Tibial nerve (tissue), 4 donors: ENCODE results near the gene NDUFB7.

Experiments
- EP300 ChIP-seq, 2 donors: sonication (generic); formaldehyde crosslinking; IDR thresholded peaks; one replicate each; pipeline ENCODE4 v1.6.1; 2017; ENCODE audit warnings: antibody characterized with exemption in 2 of 2, mild to moderate bottlenecking in 1 of 2
- POLR2A ChIP-seq, 2 donors: fragments of 450-650 bp; IDR thresholded peaks; one replicate each; pipeline ENCODE4 v1.6.1; 2017; ENCODE audit warnings: antibody characterized with exemption in 2 of 2, mild to moderate bottlenecking in 2 of 2, moderate library complexity in 2 of 2
- TF ChIP-seq, protein P1 (sequence below), 5 experiments: fragments of 200-600 bp in 3 of 5; fragments of 450-650 bp in 2 of 5; sonication (generic) in 3 of 5; IDR thresholded peaks; one replicate each; pipeline ENCODE4 v1.5.1; 2016 to 2019; ENCODE audit warnings: antibody characterized with exemption in 5 of 5, mild to moderate bottlenecking in 3 of 5, moderate library complexity in 2 of 5

DNA sequence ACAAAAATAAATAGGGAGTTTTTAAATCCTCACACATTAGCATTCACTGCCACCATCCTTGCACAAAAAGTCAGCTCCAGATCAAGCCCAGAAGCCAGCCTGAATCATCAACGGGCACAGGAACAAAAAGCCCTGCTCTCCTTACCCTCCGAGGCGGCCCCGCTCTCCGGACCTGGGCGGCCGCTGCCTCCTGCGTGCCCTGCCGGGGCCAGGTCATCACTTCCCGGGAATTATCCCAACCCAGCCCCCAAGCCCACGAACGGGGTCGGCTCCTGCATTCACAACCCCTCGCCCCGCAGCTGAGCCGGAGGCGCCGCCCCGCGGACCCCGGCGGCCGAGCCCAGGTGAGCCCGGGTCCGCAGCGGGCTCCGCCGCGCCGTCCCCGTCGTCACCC, 54.4 kb downstream of the NDUFB7 start:
- TF ChIP-seq, protein P1, sequence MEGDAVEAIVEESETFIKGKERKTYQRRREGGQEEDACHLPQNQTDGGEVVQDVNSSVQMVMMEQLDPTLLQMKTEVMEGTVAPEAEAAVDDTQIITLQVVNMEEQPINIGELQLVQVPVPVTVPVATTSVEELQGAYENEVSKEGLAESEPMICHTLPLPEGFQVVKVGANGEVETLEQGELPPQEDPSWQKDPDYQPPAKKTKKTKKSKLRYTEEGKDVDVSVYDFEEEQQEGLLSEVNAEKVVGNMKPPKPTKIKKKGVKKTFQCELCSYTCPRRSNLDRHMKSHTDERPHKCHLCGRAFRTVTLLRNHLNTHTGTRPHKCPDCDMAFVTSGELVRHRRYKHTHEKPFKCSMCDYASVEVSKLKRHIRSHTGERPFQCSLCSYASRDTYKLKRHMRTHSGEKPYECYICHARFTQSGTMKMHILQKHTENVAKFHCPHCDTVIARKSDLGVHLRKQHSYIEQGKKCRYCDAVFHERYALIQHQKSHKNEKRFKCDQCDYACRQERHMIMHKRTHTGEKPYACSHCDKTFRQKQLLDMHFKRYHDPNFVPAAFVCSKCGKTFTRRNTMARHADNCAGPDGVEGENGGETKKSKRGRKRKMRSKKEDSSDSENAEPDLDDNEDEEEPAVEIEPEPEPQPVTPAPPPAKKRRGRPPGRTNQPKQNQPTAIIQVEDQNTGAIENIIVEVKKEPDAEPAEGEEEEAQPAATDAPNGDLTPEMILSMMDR (IDR thresholded peaks at IDR 0.05): no peak
- no peak for TF ChIP-seq POLR2A (IDR thresholded peaks at IDR 0.05)
- TF ChIP-seq EP300 (IDR thresholded peaks at IDR 0.05): no peak
